ENCODE measurements around the gene ZBTB42. TPM values are rescaled to one million over a fixed set of nuclear protein-coding genes. Genes with fewer than 3 reads are reported as not detected.

Gene ZBTB42
- total and polyA plus RNA-seq, 2 of the 13 experiments (the other 11 are each of a cell fraction or from before 2014, with no cell fraction given) = 2.8 to 4.2 TPM

DNA sequence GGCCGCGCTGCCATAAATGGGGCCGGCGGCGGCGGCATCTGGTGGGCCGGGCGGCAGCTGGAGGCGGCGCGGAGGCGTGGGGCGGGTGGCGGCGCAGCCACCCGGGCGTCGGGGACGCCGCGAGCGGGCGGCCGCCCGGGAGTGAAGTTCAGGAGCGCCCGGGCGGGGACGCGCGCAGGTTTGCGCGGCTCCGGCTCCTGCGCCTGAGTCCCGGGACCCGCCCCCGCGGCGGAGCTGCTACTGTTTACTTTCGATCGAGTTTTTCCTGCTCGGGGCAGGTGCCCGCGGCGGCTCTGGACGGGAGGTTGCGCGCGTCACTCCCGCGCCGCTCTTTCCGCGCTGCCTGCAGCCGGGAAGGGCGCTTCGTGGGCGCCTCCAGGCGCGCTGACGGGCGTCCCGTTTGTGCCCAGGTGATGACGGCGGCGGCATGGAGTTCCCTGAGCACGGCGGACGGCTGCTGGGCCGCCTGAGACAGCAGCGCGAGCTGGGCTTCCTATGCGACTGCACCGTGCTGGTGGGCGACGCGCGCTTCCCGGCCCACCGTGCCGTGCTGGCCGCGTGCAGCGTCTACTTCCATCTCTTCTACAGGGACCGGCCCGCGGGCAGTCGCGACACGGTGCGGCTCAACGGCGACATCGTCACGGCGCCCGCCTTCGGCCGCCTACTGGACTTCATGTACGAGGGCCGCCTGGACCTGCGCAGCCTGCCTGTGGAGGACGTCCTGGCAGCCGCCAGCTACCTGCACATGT, at the start of gene ZBTB42 (continued):
- TF ChIP-seq, protein P1, sequence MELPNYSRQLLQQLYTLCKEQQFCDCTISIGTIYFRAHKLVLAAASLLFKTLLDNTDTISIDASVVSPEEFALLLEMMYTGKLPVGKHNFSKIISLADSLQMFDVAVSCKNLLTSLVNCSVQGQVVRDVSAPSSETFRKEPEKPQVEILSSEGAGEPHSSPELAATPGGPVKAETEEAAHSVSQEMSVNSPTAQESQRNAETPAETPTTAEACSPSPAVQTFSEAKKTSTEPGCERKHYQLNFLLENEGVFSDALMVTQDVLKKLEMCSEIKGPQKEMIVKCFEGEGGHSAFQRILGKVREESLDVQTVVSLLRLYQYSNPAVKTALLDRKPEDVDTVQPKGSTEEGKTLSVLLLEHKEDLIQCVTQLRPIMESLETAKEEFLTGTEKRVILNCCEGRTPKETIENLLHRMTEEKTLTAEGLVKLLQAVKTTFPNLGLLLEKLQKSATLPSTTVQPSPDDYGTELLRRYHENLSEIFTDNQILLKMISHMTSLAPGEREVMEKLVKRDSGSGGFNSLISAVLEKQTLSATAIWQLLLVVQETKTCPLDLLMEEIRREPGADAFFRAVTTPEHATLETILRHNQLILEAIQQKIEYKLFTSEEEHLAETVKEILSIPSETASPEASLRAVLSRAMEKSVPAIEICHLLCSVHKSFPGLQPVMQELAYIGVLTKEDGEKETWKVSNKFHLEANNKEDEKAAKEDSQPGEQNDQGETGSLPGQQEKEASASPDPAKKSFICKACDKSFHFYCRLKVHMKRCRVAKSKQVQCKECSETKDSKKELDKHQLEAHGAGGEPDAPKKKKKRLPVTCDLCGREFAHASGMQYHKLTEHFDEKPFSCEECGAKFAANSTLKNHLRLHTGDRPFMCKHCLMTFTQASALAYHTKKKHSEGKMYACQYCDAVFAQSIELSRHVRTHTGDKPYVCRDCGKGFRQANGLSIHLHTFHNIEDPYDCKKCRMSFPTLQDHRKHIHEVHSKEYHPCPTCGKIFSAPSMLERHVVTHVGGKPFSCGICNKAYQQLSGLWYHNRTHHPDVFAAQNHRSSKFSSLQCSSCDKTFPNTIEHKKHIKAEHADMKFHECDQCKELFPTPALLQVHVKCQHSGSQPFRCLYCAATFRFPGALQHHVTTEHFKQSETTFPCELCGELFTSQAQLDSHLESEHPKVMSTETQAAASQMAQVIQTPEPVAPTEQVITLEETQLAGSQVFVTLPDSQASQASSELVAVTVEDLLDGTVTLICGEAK (IDR thresholded peaks at IDR 0.05) = no peak
- TF ChIP-seq, protein P1 (CRISPR knock-in tag; IDR thresholded peaks at IDR 0.05) = no peak
- TF ChIP-seq, protein P2, sequence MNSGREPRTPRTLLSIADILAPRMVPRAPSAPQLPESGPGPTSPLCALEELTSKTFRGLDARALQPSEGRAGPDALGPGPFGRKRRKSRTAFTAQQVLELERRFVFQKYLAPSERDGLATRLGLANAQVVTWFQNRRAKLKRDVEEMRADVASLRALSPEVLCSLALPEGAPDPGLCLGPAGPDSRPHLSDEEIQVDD (CRISPR knock-in tag; IDR thresholded peaks at IDR 0.05; ENCODE audit: borderline replicate concordance) = no peak
- TF ChIP-seq ZNF569 (CRISPR knock-in tag; IDR thresholded peaks at IDR 0.05; ENCODE audit: borderline replicate concordance) = no peak
- no peak for TF ChIP-seq EHMT2 (IDR thresholded peaks at IDR 0.05; ENCODE audit: borderline replicate concordance, low read depth, low read length)
- TF ChIP-seq ZKSCAN1 (IDR thresholded peaks at IDR 0.05; ENCODE audit: low read length) = no peak
- TF ChIP-seq XBP1 (CRISPR knock-in tag; IDR thresholded peaks at IDR 0.05) = no peak
- TF ChIP-seq ZNF550 (CRISPR knock-in tag; IDR thresholded peaks at IDR 0.05; ENCODE audit: borderline replicate concordance) = no peak
- 0 out of 2 replicates have a peak, but pooled peaks have one; percentile 24 for TF ChIP-seq GZF1 (CRISPR knock-in tag; IDR thresholded peaks at IDR 0.05)
- TF ChIP-seq FOSL1 (CRISPR knock-in tag; IDR thresholded peaks at IDR 0.05; ENCODE audit: borderline replicate concordance) = no peak
- TF ChIP-seq, protein P3, sequence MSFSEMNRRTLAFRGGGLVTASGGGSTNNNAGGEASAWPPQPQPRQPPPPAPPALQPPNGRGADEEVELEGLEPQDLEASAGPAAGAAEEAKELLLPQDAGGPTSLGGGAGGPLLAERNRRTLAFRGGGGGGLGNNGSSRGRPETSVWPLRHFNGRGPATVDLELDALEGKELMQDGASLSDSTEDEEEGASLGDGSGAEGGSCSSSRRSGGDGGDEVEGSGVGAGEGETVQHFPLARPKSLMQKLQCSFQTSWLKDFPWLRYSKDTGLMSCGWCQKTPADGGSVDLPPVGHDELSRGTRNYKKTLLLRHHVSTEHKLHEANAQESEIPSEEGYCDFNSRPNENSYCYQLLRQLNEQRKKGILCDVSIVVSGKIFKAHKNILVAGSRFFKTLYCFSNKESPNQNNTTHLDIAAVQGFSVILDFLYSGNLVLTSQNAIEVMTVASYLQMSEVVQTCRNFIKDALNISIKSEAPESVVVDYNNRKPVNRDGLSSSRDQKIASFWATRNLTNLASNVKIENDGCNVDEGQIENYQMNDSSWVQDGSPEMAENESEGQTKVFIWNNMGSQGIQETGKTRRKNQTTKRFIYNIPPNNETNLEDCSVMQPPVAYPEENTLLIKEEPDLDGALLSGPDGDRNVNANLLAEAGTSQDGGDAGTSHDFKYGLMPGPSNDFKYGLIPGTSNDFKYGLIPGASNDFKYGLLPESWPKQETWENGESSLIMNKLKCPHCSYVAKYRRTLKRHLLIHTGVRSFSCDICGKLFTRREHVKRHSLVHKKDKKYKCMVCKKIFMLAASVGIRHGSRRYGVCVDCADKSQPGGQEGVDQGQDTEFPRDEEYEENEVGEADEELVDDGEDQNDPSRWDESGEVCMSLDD (CRISPR knock-in tag; IDR thresholded peaks at IDR 0.05; ENCODE audit: borderline replicate concordance) = no peak
- no peak for TF ChIP-seq ZNF335 (CRISPR knock-in tag; IDR thresholded peaks at IDR 0.05)
- TF ChIP-seq ZNF337 (CRISPR knock-in tag; IDR thresholded peaks at IDR 0.05; ENCODE audit: borderline replicate concordance, low read depth) = no peak
- TF ChIP-seq ZNF737 (CRISPR knock-in tag; IDR thresholded peaks at IDR 0.05; ENCODE audit: borderline replicate concordance) = no peak
- TF ChIP-seq ZNF816 (CRISPR knock-in tag; IDR thresholded peaks at IDR 0.05; ENCODE audit: borderline replicate concordance) = 0 out of 2 replicates have a peak, but pooled peaks have one; percentile 12
- peak; percentile 53; the same call in 1 of the 2 replicates for TF ChIP-seq ZNF414 (CRISPR knock-in tag; IDR thresholded peaks at IDR 0.05)

Data from HepG2 (cell line).